ENCODE measurements around the gene SYTL3. TPM values are rescaled to one million over a fixed set of nuclear protein-coding genes. Genes with fewer than 3 reads are reported as not detected.

Gene SYTL3
- total and polyA plus RNA-seq, 9 of the 15 experiments (the other 6 are each of a cell fraction or from before 2014, with no cell fraction given) = 0.04 to 0.46 (median 0.17) TPM; not detected in 1

DNA sequence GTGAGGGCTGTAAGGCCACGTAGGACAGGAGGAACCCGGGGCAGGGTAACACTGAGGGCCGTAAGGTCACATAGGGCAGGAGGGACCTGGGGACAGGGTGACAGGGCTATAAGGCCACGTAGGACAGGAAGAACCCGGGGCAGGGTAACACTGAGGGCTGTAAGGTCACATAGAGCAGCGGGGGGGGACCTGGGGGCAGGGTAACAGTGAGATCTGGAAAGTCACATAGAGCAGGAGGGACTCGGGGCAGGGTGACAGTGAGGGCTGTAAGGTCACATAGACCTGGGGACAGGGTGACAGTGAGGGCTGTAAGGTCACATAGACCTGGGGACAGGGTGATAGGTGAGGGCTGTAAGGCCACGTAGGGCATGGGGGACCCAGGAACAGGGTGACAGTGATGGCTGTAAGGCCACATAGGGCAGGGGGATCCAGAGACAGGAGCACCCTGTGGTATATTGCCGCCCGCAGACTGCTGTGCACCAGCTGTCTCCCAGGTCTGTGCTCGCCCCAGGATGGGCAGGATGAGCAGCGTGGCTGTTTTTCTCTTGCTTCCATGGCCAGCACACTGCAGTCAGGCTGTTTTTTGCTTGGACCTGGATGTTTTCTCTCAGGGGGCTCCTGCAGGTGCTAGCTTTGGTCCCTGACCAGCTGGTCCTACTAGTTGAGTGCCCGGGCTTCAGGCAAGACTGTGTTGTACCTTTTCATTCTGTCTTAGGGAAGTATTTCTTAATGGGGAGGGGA, 55.7 kb downstream of the SYTL3 start:
- Histone ChIP-seq H4K20me1 (replicated peaks; ENCODE audit: control insufficient read depth, insufficient read depth, low read length) (no peaks in the 10 kb centered on the region), H3K4me2 (ENCODE audit: insufficient read depth, low read length) (no peak overlapping the region), H3K36me3 (ENCODE audit: control insufficient read depth, insufficient read depth, low read length) (no peaks in the 10 kb centered on the region), H3K9me3 (replicated peaks; ENCODE audit: control insufficient read depth, insufficient read depth, low read depth, low read length) (no peaks in the 10 kb centered on the region), H3K79me2 (ENCODE audit: control insufficient read depth, insufficient read depth, low read length) (no peaks in the 10 kb centered on the region), H3K4me3 (no peak overlapping the region), H3K9ac (ENCODE audit: insufficient read depth in 1 of 2, low read depth in 2 of 2, low read length in 2 of 2) (peak overlapping the region in 1 of 2 experiments; percentile 18; a peak in 1 of 4 replicates), H2AFZ (ENCODE audit: low read depth, low read length) (peak overlapping the region; percentile 66), H3K9me1 (ENCODE audit: control insufficient read depth, insufficient read depth, low read length) (no peaks in the 10 kb centered on the region), H3K27ac (ENCODE audit: extremely low read depth, low read depth, low read length) (no peak overlapping the region), H3K27me3 (ENCODE audit: control insufficient read depth in 2 of 2, insufficient read depth in 2 of 2, low read length in 2 of 2) (peaks cover 0 to 11% of the 10 kb centered on the region in 2 experiments; a peak in 3 of 5 replicates), H3K4me1 (replicated peaks in 1 of 2; ENCODE audit: control insufficient read depth in 2 of 2, insufficient read depth in 2 of 2, low read length in 2 of 2) (peaks cover 26 to 35% of the 10 kb centered on the region in 2 experiments)
- 0 out of 2 replicates have a peak, but pooled peaks have one; percentile 17 for TF ChIP-seq TFAP4 (CRISPR knock-in tag; IDR thresholded peaks at IDR 0.05; ENCODE audit: borderline replicate concordance)
- TF ChIP-seq NCOA6 (IDR thresholded peaks at IDR 0.05) = no peak
- 0 out of 2 replicates have a peak, but pooled peaks have one; percentile 36 for TF ChIP-seq ZNF143 (CRISPR knock-in tag; IDR thresholded peaks at IDR 0.05)
- no peak for TF ChIP-seq ZNF212 (CRISPR knock-in tag; IDR thresholded peaks at IDR 0.05)
- TF ChIP-seq HDAC6 (IDR thresholded peaks at IDR 0.05; ENCODE audit: low read depth, low read length) = no peak
- TF ChIP-seq U2AF2 (optimal IDR thresholded peaks at IDR 0.05; ENCODE audit: low read depth, low read length) = no peak
- TF ChIP-seq TEAD4 (IDR thresholded peaks at IDR 0.05; ENCODE audit: low read length) = no peak
- 0 out of 2 replicates have a peak, but pooled peaks have one; percentile 21 for TF ChIP-seq TEAD4 (CRISPR knock-in tag; IDR thresholded peaks at IDR 0.05; ENCODE audit: borderline replicate concordance)
- TF ChIP-seq, protein P1, sequence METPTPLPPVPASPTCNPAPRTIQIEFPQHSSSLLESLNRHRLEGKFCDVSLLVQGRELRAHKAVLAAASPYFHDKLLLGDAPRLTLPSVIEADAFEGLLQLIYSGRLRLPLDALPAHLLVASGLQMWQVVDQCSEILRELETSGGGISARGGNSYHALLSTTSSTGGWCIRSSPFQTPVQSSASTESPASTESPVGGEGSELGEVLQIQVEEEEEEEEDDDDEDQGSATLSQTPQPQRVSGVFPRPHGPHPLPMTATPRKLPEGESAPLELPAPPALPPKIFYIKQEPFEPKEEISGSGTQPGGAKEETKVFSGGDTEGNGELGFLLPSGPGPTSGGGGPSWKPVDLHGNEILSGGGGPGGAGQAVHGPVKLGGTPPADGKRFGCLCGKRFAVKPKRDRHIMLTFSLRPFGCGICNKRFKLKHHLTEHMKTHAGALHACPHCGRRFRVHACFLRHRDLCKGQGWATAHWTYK (CRISPR knock-in tag; IDR thresholded peaks at IDR 0.05) = no peak
- TF ChIP-seq, protein P2, sequence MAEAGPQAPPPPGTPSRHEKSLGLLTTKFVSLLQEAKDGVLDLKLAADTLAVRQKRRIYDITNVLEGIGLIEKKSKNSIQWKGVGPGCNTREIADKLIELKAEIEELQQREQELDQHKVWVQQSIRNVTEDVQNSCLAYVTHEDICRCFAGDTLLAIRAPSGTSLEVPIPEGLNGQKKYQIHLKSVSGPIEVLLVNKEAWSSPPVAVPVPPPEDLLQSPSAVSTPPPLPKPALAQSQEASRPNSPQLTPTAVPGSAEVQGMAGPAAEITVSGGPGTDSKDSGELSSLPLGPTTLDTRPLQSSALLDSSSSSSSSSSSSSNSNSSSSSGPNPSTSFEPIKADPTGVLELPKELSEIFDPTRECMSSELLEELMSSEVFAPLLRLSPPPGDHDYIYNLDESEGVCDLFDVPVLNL (CRISPR knock-in tag; IDR thresholded peaks at IDR 0.05; ENCODE audit: low read depth) = no peak
- in situ Hi-C loops (cut with MboI) = loop anchor here (25.0 kb wide), 1 partner anchor 282 kb away; no protein-coding TSS in a partner anchor
- ChIA-PET CTCF (ENCODE audit: low intra/inter-chr PET ratio) (interaction anchor here (4.7 kb wide), 1 partner anchor 267 kb away, joined by 49 read pairs; no protein-coding TSS in a partner anchor), POLR2A (interaction anchor here (1.7 kb wide), 1 partner anchor 13 kb away, joined by 6 read pairs; no protein-coding TSS in a partner anchor)
- BruUV-seq (replicated peaks) = no TSS peak
- WGBS (ENCODE audit: insufficient coverage, low coverage, missing lambda C conversion rate) = 89% methylated on average over 13 of the region's 13 CpGs
- FAIRE-seq = no peak
- DNase-seq (ENCODE audit: extremely low read depth in 1 of 4, low spot score in 3 of 4) = no peak
- ATAC-seq = no peak
- intact Hi-C loops (cut with micrococcal nuclease) = loop anchor here (2.0 to 10.0 kb wide), 2 partner anchors 399 to 429 kb away; no protein-coding TSS in a partner anchor

Measured in K562 (cell line).